ENCODE results near the gene DHX35. TPM values are rescaled to one million over a fixed set of nuclear protein-coding genes. Genes with fewer than 3 reads are reported as not detected.

Gene DHX35
- total and polyA plus RNA-seq, 2 of the 4 experiments (the other 2 are of a cell fraction), result 9.1 to 13.5 TPM

GRCh38 chr20:39019805-39020325 lies 57.7 kb downstream of the DHX35 start:
- H4K91ac ChIP-seq (ENCODE audit: insufficient read depth, low read depth, low read length), result no peak overlapping the region
- no TSS peak for BruUV-seq (replicated peaks)
- no peak for ATAC-seq (ENCODE audit: low read depth)

More at GRCh38 chr20:39019805-39020325, 57.7 kb downstream of the DHX35 start:
- Histone ChIP-seq H3K79me1 (ENCODE audit: low read depth in 1 of 2, low read length in 2 of 2) (peaks cover 4 to 5% of the 10 kb centered on the region in 2 experiments; a peak in 3 of 4 replicates), H3K14ac (replicated peaks; ENCODE audit: low read depth, low read length) (no peak overlapping the region), H3K4me3 (ENCODE audit: insufficient read depth, low read depth, low read length) (no peak overlapping the region), H2BK15ac (ENCODE audit: low read depth, low read length) (no peak overlapping the region), H3K36me3 (ENCODE audit: control insufficient read depth, insufficient read depth, low read length) (peaks cover 29% of the 10 kb centered on the region), H2BK120ac (ENCODE audit: low read depth, low read length) (no peak overlapping the region), H3K4me1 (ENCODE audit: control insufficient read depth, insufficient read depth, low read length) (0 out of 2 replicates have a peak, but pooled peaks cover 1% of the 10 kb centered on the region), H3K18ac (ENCODE audit: low read depth, low read length) (no peak overlapping the region), H3K9ac (ENCODE audit: low read depth, low read length) (no peak overlapping the region), H3K9me1 (ENCODE audit: insufficient read depth, low read length) (0 out of 2 replicates have a peak, but pooled peaks cover 7% of the 10 kb centered on the region), H2BK20ac (ENCODE audit: low read depth, low read length) (no peak overlapping the region), H4K20me1 (ENCODE audit: insufficient read depth, low read length) (no peaks in the 10 kb centered on the region), H3K27ac (ENCODE audit: insufficient read depth, low read length) (no peak overlapping the region), H2AK5ac (ENCODE audit: low read depth, low read length) (no peak overlapping the region), H3K9me3 (ENCODE audit: control insufficient read depth, insufficient read depth, low read length) (no peaks in the 10 kb centered on the region), H2BK5ac (ENCODE audit: low read depth, low read length, poor library complexity, severe bottlenecking) (no peak overlapping the region), H3K27me3 (ENCODE audit: control insufficient read depth, insufficient read depth, low read length) (no peaks in the 10 kb centered on the region), H3K23ac (ENCODE audit: low read depth, low read length) (no peak overlapping the region), H3K56ac (ENCODE audit: extremely low read depth, insufficient read depth, low read length) (no peak overlapping the region), H3K4ac (ENCODE audit: low read depth, low read length) (no peak overlapping the region), H4K5ac (ENCODE audit: low read depth, low read length) (no peak overlapping the region), H2AFZ (replicated peaks; ENCODE audit: low read length, poor library complexity) (no peak overlapping the region), H2AK9ac (replicated peaks; ENCODE audit: low read depth, low read length, poor library complexity) (no peak overlapping the region), H3K4me2 (ENCODE audit: low read depth, low read length) (no peak overlapping the region), H4K8ac (ENCODE audit: low read depth in 2 of 2, low read length in 2 of 2) (no peak overlapping the region)
- dilution Hi-C loops (cut with HindIII; ENCODE audit: low sequenced_read_pairs, unreplicated experiment), result no loop called here
- no peak for DNase-seq
- intact Hi-C loops (cut with micrococcal nuclease), result no loop called here
- POLR2A ChIA-PET (ENCODE audit: unreplicated experiment), result no interaction called here
- CTCF ChIA-PET, result no interaction called here
- in situ Hi-C loops (cut with MboI; ENCODE audit: low sequenced_read_pairs), result no loop called here
- TF ChIP-seq NFE2L2 (IDR thresholded peaks at IDR 0.05; ENCODE audit: low read depth, low read length) (no peak), RFX5 (IDR thresholded peaks at IDR 0.05; ENCODE audit: low read depth, low read length) (no peak), CEBPB (IDR thresholded peaks at IDR 0.05; ENCODE audit: low read depth, low read length) (no peak), SMC3 (IDR thresholded peaks at IDR 0.05; ENCODE audit: low read depth, low read length) (no peak), BHLHE40 (IDR thresholded peaks at IDR 0.05; ENCODE audit: low read depth, low read length) (no peak), MAFK (IDR thresholded peaks at IDR 0.05; ENCODE audit: low read depth, low read length) (no peak), POLR2A (IDR thresholded peaks at IDR 0.05; ENCODE audit: low read depth, low read length) (no peak), RCOR1 (IDR thresholded peaks at IDR 0.05; ENCODE audit: insufficient replicate concordance, low read length) (no peak), FOS (IDR thresholded peaks at IDR 0.05; ENCODE audit: low read depth, low read length) (no peak), ELK1 (IDR thresholded peaks at IDR 0.05; ENCODE audit: borderline replicate concordance, low read depth, low read length) (no peak)

All from IMR-90 (cell line).